Fibroblast of pulmonary artery (primary cell): ENCODE data around the gene BBLN.

ENCODE experiments used
- DNase-seq: peaks from one replicate; pipeline ENCODE4 v3.0.0-alpha.2; 2010; ENCODE audit warnings: low read depth
- H3K4me3 ChIP-seq: replicated peaks from 2 replicates; pipeline ENCODE4 v1.5.1; 2011; ENCODE audit warnings: low read depth, mild to moderate bottlenecking, control low read depth, low read length, moderate library complexity
- TF ChIP-seq, protein P1 (sequence below): IDR thresholded peaks from 2 replicates; pipeline ENCODE4 v1.5.1; 2011; ENCODE audit warnings: mild to moderate bottlenecking, control low read depth, low read length, inconsistent platforms; ENCODE audit errors: missing control alignments

BBLN gene

GRCh38 chr9:128188209-128188608 is 28.1 kb downstream of the BBLN start:
- no peak for DNase-seq
- TF ChIP-seq, protein P1, sequence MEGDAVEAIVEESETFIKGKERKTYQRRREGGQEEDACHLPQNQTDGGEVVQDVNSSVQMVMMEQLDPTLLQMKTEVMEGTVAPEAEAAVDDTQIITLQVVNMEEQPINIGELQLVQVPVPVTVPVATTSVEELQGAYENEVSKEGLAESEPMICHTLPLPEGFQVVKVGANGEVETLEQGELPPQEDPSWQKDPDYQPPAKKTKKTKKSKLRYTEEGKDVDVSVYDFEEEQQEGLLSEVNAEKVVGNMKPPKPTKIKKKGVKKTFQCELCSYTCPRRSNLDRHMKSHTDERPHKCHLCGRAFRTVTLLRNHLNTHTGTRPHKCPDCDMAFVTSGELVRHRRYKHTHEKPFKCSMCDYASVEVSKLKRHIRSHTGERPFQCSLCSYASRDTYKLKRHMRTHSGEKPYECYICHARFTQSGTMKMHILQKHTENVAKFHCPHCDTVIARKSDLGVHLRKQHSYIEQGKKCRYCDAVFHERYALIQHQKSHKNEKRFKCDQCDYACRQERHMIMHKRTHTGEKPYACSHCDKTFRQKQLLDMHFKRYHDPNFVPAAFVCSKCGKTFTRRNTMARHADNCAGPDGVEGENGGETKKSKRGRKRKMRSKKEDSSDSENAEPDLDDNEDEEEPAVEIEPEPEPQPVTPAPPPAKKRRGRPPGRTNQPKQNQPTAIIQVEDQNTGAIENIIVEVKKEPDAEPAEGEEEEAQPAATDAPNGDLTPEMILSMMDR, result no peak

DNA sequence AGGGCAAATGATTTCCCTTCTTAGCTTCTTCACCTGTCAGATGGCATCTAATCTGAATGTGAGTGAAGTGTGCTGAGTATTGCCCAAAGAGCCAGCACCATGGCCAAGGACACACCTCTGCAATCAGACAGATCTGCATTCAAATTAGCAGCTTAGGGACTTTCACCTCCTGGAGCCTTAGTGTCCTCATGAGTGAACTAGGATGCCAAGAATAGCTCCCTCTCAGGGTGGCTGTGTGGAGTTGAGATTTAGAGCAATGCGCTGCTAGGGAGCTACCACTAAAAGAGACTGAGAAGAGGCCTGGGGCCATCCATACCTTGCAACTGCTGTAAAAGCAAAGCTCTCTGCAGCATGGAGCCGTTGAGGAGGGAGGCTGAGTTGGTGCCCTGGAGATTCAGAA is 29.9 kb downstream of the BBLN start:
- peak overlapping the region; percentile 82 for H3K4me3 ChIP-seq

More at GRCh38 chr9:128188209-128188608, 28.1 kb downstream of the BBLN start:
- H3K4me3 ChIP-seq, result no peak overlapping the region

DNA sequence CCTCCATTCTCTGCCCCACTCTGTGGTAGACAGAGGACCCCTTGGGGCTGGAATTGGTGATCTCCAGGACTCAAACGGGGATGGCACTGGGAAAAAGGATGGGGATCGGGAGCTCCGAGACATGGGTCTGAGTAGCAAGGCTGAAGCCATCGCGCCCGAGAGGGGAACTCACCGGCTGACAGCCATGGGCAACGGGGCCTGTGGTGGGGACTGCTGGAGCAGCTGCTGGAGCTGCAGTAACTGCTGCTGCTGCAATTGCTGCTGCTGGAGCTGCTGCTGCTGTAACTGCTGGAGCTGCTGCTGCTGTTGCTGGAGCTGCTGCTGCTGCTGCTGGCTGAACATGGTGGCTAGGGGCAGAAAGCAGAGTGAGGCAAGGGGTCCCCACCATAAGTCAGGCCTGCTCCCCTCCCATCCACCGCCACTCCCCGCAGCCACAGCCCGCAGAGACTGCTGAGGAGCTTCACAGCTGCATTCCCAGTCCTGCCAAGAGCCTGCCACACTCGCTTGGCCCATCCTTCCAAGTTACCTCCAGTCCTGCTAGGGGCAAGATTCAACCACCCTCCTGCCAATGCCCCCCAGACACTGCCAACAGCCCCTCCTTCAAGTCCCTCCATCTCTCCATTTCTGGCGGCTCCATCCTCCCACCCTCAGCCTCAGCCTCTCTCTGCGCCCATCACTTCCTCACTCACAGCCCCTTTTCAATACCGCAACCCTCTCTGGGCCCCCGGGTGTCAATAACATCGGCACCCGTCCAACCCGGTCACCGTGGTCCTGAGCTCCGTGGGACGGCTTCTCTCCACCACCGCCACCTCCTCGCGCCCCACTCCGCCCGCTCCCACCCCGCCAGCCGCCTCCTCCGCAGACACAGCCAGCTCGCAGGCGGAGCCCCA is 30.7 kb downstream of the BBLN start:
- TF ChIP-seq, protein P1, result no peak
- H3K4me3 ChIP-seq, result peak overlapping the region; percentile 82
- no peak for DNase-seq

More for the DNA sequence above, 29.9 kb downstream of the BBLN start:
- no peak for DNase-seq
- TF ChIP-seq, protein P1, result no peak

DNA sequence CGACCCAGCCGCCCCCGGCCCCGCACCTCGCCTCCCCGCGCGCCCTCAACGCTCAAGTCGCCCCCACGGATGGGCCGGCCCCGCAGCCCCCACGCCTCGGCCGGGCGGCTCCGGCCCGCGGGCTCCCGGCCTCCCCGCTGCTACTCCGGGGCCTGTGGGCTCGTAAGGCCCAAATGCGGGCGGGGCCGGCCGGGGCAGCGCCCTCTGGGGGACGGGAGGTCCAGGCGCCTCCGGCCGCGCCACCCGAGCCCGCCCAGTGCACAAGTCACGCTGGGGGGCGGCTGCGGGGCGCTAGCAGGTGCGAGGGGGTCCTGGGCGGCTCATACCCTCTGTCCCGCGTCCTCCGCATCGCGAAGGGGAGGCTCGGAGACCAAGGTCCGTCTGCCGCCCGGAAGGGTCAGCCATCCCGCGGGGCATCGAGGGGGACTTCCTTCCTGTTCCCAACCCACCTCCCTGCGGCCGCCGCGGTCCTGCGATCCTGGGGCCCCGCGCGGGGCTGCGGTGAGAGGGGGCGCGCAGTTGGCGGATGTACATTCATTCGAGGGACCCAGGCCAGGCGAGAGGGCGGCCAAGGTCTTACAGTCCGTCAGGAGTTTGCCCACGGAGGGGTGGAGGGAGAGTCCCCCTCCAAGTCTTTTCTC is 31.5 kb downstream of the BBLN start, which contains the start of gene CIZ1:
Gene CIZ1 (minus strand): TSS at position 167 of the 641 bp plus-strand sequence. CDS start 715 bp downstream, outside the sequence.
- DNase-seq, result peak; percentile 80
- TF ChIP-seq, protein P1, result peak; percentile 24

GRCh38 chr9:128192601-128193371 is 32.7 kb downstream of the BBLN start:
- H3K4me3 ChIP-seq, result peak overlapping the region; percentile 82
- DNase-seq, result peak; percentile 88
- TF ChIP-seq, protein P1, result no peak

More for the DNA sequence above, 31.5 kb downstream of the BBLN start, which contains the start of gene CIZ1:
- peak within 1 kb of the TSS; percentile 82 for H3K4me3 ChIP-seq

DNA sequence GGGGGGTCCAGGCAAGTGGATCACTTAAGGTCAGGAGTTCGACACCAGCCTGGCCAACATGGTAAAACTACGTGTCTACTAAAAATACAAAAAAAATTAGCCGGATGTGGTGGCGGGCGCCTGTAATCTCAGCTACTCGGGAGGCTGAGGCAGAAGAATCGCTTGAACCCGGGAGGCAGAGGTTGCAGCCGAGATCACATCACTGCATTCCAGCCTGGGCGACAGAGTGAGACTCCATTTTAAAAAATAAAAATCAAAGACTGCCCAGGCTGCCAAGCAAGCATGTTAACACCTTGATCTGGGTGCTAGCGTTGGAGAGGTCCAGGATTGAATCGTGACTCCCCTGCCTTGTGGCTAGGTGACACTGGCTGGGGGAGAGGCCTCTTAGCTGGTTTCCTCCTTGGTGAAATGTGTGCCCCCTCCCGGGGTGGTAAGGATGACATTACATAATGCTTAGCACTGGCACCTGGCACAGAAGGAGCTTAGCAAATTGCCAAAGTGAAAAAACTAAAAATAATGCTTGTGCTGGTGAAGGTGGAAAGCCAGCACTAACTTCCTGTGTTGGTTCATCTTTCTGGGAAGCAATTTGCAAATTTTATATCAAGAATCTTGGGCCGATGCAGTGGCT is 33.5 kb downstream of the BBLN start:
- no peak overlapping the region for H3K4me3 ChIP-seq
- TF ChIP-seq, protein P1, result no peak
- DNase-seq, result no peak
